Transverse colon (tissue), 4 donors: ENCODE measurements around the gene RNF214. TPM values are rescaled to one million over a fixed set of nuclear protein-coding genes. Genes with fewer than 3 reads are reported as not detected.

Source experiments
- DNase-seq: peaks from one replicate; pipeline ENCODE4 v3.0.0-alpha.2; 2019
- H3K27ac ChIP-seq, 4 donors: fragments of 200-600 bp; sonication (generic); 2 replicates each; pipeline ENCODE4 v1.5.1; 2016 to 2018; ENCODE audit warnings: inconsistent platforms in 4 of 4
- H3K27me3 ChIP-seq: fragments of 200-600 bp; sonication (generic); 2 replicates; pipeline ENCODE4 v1.5.1; 2017; ENCODE audit warnings: inconsistent platforms
- H3K36me3 ChIP-seq, 4 donors: fragments of 200-600 bp; sonication (generic); 2 replicates each; pipeline ENCODE4 v1.5.1; 2017 to 2019; ENCODE audit warnings: inconsistent platforms in 4 of 4
- H3K4me1 ChIP-seq, 4 donors: fragments of 200-600 bp; sonication (generic); 2 replicates each; pipeline ENCODE4 v1.5.1; 2017 to 2020; ENCODE audit warnings: inconsistent platforms in 4 of 4
- H3K4me3 ChIP-seq, 4 donors: fragments of 200-600 bp; sonication (generic); 1 replicate in 1 of 4; 2 replicates in 3 of 4; pipeline versions ENCODE4 v1.5.1 to v1.6.1; 2017 to 2019; ENCODE audit warnings: inconsistent platforms in 4 of 4
- H3K9me3 ChIP-seq, 2 donors: fragments of 200-600 bp; sonication (generic); 2 replicates each; pipeline ENCODE4 v1.5.1; 2017 to 2019; ENCODE audit warnings: inconsistent platforms in 2 of 2
- EP300 ChIP-seq: sonication (generic); formaldehyde crosslinking; IDR thresholded peaks from one replicate; pipeline ENCODE4 v1.6.1; 2017; ENCODE audit warnings: antibody characterized with exemption, low read depth
- POLR2A ChIP-seq: fragments of 450-650 bp; IDR thresholded peaks from one replicate; pipeline ENCODE4 v1.6.1; 2016; ENCODE audit warnings: antibody characterized with exemption, mild to moderate bottlenecking, moderate library complexity
- POLR2AphosphoS5 ChIP-seq, 3 donors: sonication (generic); formaldehyde crosslinking; IDR thresholded peaks; one replicate each; pipeline ENCODE4 v1.6.1; 2016; ENCODE audit warnings: antibody characterized with exemption in 3 of 3
- WGBS, 2 donors: methylation state at CpG; one replicate each; pipeline ENCODE4 v1.1.5; 2018; ENCODE audit warnings: low coverage in 1 of 2; 5-methylcytosine and 5-hydroxymethylcytosine counted together
- in situ Hi-C, 4 donors: fragments of 200-750 bp; cut with MboI; loops; one replicate each; pipeline versions ENCODE4 v1.15.0 to v1.15.1; 2017; ENCODE audit warnings: low sequenced_read_pairs in 3 of 4, low pct_ligation_motif_present in 1 of 4, low pct_unique_long_range_greater_than_20kb in 1 of 4
- intact Hi-C: fragments of 100-400 bp; cut with DNase I; formaldehyde crosslinking; loops from one replicate; pipeline ENCODE4 v1.15.1; 2023; ENCODE audit warnings: low total_unique reads
- total RNA-seq, 4 donors: library from RNA; depleted of rRNA; stranded (reverse); fragments of >200 nt; gene quantifications; one replicate each; pipeline ENCODE4 v1.1.0, GENCODE V29; 2016
- TF ChIP-seq, protein P1 (sequence below), 5 experiments: fragments of 200-600 bp in 3 of 5; fragments of 450-650 bp in 2 of 5; sonication (generic) in 3 of 5; IDR thresholded peaks; 1 replicate in 2 of 5; 2 replicates in 3 of 5; pipeline ENCODE4 v1.5.1; 2016 to 2017; ENCODE audit warnings: antibody characterized with exemption in 5 of 5, inconsistent platforms in 3 of 5, mild to moderate bottlenecking in 2 of 5, moderate library complexity in 1 of 5

The RNF214 gene
- total RNA-seq, 4 donors from 2014 or later = 11.1 to 139 (median 14.5) TPM

DNA sequence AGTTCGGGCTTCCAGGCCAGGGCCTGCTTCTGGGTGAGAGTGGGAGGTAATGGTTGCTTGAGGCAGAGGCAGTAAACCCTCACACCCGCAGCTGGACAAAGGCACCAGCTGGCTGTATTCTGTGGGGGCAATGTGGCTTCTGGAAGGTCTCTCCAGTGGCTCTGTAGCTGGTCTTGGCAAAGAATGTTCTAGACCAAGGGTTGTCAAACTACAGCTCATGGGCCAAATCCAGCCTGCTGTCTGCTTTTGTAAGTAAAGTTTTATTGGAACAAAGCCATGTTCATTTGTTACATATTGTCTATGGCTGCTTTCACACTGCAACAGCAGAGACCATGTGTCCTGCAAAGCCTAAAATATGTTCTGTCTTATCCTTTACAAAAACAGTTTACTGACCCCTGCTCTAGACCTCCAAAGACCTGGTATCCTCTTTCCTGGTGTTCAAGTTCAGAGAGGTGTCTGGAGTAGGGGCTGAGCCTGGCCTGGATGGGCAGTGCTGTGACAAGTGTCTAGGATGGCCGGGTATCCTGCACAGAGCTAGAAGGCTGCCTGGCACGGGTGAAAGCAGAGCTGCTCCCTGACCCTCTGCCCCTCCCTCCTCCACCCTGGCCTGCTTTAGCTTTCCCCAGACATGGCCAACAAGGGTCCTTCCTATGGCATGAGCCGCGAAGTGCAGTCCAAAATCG, 29.9 kb upstream of the RNF214 start:
- intact Hi-C loops (no loop called here), in situ Hi-C loops (no loop called here)
- H3K4me3 ChIP-seq = peak overlapping the region; percentile 34 to 55 (median 45)
- no peak for DNase-seq
- H3K27me3 ChIP-seq = no peaks in the 10 kb centered on the region
- peak overlapping the region; percentile 84 to 96 (median 88) for H3K27ac ChIP-seq
- WGBS, 2 donors = 69% methylated on average over 7 of the region's 7 CpGs; no CpG with 5 or more reads in 1 of the 2 donors
- TF ChIP-seq POLR2A = no peak
- TF ChIP-seq, protein P1, sequence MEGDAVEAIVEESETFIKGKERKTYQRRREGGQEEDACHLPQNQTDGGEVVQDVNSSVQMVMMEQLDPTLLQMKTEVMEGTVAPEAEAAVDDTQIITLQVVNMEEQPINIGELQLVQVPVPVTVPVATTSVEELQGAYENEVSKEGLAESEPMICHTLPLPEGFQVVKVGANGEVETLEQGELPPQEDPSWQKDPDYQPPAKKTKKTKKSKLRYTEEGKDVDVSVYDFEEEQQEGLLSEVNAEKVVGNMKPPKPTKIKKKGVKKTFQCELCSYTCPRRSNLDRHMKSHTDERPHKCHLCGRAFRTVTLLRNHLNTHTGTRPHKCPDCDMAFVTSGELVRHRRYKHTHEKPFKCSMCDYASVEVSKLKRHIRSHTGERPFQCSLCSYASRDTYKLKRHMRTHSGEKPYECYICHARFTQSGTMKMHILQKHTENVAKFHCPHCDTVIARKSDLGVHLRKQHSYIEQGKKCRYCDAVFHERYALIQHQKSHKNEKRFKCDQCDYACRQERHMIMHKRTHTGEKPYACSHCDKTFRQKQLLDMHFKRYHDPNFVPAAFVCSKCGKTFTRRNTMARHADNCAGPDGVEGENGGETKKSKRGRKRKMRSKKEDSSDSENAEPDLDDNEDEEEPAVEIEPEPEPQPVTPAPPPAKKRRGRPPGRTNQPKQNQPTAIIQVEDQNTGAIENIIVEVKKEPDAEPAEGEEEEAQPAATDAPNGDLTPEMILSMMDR (IDR thresholded peaks at IDR 0.05) = no peak
- peak in 1 of 3 donors; percentile 47 for TF ChIP-seq POLR2AphosphoS5 (IDR thresholded peaks at IDR 0.05)
- TF ChIP-seq EP300 = no peak
- peaks cover 0 to 10% (median 0%) of the 10 kb centered on the region in 4 donors for H3K36me3 ChIP-seq
- no peaks in the 10 kb centered on the region for H3K9me3 ChIP-seq
- peaks cover 10 to 43% (median 15%) of the 10 kb centered on the region in 4 donors for H3K4me1 ChIP-seq

DNA sequence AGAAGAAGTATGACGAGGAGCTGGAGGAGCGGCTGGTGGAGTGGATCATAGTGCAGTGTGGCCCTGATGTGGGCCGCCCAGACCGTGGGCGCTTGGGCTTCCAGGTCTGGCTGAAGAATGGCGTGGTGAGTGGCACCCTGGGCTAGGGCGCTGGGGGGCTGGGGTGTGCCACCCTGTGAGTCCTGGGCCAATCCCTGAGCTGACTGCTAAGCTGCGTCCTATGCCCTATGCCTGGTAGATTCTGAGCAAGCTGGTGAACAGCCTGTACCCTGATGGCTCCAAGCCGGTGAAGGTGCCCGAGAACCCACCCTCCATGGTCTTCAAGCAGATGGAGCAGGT, 29.4 kb upstream of the RNF214 start:
- Histone ChIP-seq H3K27ac (peak overlapping the region; percentile 84 to 96 (median 88)), H3K4me1 (peaks cover 7 to 38% (median 10%) of the 10 kb centered on the region in 4 donors), H3K36me3 (peaks cover 0 to 10% (median 0%) of the 10 kb centered on the region in 4 donors), H3K9me3 (no peaks in the 10 kb centered on the region), H3K27me3 (no peaks in the 10 kb centered on the region), H3K4me3 (peak overlapping the region in 3 of 4 donors; percentile 34 to 47 (median 43))
- intact Hi-C loops (no loop called here), in situ Hi-C loops (no loop called here)
- TF ChIP-seq, protein P1 (IDR thresholded peaks at IDR 0.05) = no peak
- TF ChIP-seq POLR2AphosphoS5 (IDR thresholded peaks at IDR 0.05) = peak in 2 of 3 donors; percentile 10 to 38
- WGBS, 2 donors = 71% methylated on average over 10 of the region's 10 CpGs; no CpG with 5 or more reads in 1 of the 2 donors
- DNase-seq = no peak

DNA sequence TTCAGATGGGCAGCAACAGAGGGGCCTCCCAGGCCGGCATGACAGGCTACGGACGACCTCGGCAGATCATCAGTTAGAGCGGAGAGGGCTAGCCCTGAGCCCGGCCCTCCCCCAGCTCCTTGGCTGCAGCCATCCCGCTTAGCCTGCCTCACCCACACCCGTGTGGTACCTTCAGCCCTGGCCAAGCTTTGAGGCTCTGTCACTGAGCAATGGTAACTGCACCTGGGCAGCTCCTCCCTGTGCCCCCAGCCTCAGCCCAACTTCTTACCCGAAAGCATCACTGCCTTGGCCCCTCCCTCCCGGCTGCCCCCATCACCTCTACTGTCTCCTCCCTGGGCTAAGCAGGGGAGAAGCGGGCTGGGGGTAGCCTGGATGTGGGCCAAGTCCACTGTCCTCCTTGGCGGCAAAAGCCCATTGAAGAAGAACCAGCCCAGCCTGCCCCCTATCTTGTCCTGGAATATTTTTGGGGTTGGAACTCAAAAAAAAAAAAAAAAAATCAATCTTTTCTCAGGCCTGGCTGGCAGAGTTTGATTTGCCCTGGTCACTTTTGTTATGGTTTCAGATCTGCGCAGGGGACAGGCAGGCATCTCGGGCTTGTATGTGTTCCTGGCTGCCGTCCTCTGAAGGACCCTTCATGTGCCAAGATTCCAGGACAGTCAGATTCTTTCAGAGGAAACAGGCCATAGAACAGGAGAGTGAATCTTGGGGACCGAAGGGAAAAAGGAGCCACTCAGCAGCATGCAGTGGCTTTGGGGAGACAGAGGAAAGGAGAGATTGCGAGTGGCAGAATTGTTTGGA, 28.0 kb upstream of the RNF214 start:
- peak overlapping the region; percentile 84 to 96 (median 88) for H3K27ac ChIP-seq
- in situ Hi-C loops (no loop called here), intact Hi-C loops (loop anchor here (5.0 kb wide), 1 partner anchor 72 kb away; no protein-coding TSS in a partner anchor)
- no peaks in the 10 kb centered on the region for H3K27me3 ChIP-seq
- 70 to 100% methylated on average over 1 to 15 of the region's 17 CpGs for WGBS, 2 donors
- no peak for TF ChIP-seq EP300
- TF ChIP-seq, protein P1 (IDR thresholded peaks at IDR 0.05) = no peak
- TF ChIP-seq POLR2A = no peak
- peak in 2 of 3 donors; percentile 20 to 35 for TF ChIP-seq POLR2AphosphoS5 (IDR thresholded peaks at IDR 0.05)
- H3K36me3 ChIP-seq = peaks cover 0 to 10% (median 0%) of the 10 kb centered on the region in 4 donors
- no peak for DNase-seq
- no peaks in the 10 kb centered on the region for H3K9me3 ChIP-seq
- peak overlapping the region in 2 of 4 donors; percentile 43 to 47 for H3K4me3 ChIP-seq
- peaks cover 0 to 29% (median 0%) of the 10 kb centered on the region in 4 donors for H3K4me1 ChIP-seq

DNA sequence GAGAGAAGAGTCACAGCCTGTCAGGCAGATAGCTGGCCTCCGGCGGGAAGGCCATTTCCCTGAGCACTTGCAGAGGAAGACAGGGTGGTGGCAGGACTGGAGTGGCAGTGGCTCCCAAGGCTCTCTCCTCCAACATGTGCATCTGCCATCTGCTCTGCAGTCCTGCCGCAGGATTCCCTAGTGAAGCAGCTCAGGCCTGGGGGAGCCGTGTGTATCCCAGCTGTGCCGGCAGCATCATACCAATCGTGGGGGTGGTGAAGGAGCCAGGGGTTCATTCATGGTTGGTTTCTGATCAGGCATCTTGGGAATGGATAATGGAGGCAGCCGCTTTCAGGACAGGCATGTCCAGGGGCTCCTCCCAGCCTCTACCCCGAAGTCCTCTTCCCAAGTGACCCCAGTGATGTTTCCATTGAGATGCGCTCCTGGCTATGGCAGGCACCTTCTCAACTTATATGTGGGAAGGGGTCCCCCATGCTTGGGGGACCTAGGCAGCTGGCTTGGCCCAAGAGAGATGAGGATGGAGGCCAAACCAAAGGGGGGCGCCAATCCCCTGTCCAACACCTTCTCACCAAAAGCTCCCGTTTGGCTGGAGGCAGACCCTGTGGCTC, 27.2 kb upstream of the RNF214 start:
- DNase-seq = no peak
- Histone ChIP-seq H3K4me1 (peaks cover 0 to 29% (median 0%) of the 10 kb centered on the region in 4 donors), H3K36me3 (peaks cover 0 to 10% (median 0%) of the 10 kb centered on the region in 4 donors), H3K27ac (peak overlapping the region; percentile 84 to 96 (median 88)), H3K9me3 (no peaks in the 10 kb centered on the region), H3K4me3 (no peak overlapping the region), H3K27me3 (no peaks in the 10 kb centered on the region)
- 68 to 80% methylated on average over 2 to 11 of the region's 11 CpGs for WGBS, 2 donors
- TF ChIP-seq POLR2AphosphoS5 (IDR thresholded peaks at IDR 0.05) = peak in 2 of 3 donors; percentile 51 to 65
- TF ChIP-seq, protein P1 (IDR thresholded peaks at IDR 0.05) = no peak
- intact Hi-C loops (loop anchor here (5.0 kb wide), 1 partner anchor 73 kb away; no protein-coding TSS in a partner anchor), in situ Hi-C loops (no loop called here)
